Measurements from ENCODE around the gene TTC3. TPM values are rescaled to one million over a fixed set of nuclear protein-coding genes. Genes with fewer than 3 reads are reported as not detected.
A peak's percentile ranks its signal among the peaks of the same experiment; 100 is the strongest.

The TTC3 gene
- total RNA-seq, 3 donors from 2014 or later = 179 to 269 (median 249) TPM

GRCh38 chr21:37166733-37167132, 93.7 kb downstream of the TTC3 start:
- Histone ChIP-seq H3K4me3 (no peak overlapping the region), H3K4me1 (no peaks in the 10 kb centered on the region), H3K36me3 (no peaks in the 10 kb centered on the region), H3K9me3 (no peaks in the 10 kb centered on the region), H3K27me3 (no peaks in the 10 kb centered on the region), H3K27ac (no peak overlapping the region)
- TF ChIP-seq CTCF (IDR thresholded peaks at IDR 0.05) (no peak), POLR2A (IDR thresholded peaks at IDR 0.05) (no peak), POLR2AphosphoS5 (IDR thresholded peaks at IDR 0.05) (no peak)
- DNase-seq (ENCODE audit: low spot score in 2 of 2) = no peak
- intact Hi-C loops (cut with DNase I; ENCODE audit: low total_unique reads) = no loop called here

- no peak overlapping the region for H3K4me3 ChIP-seq
- TF ChIP-seq CTCF (IDR thresholded peaks at IDR 0.05) (no peak), POLR2A (IDR thresholded peaks at IDR 0.05) (no peak), POLR2AphosphoS5 (IDR thresholded peaks at IDR 0.05) (no peak)
- DNase-seq (ENCODE audit: low spot score in 2 of 2) = no peak
- no peaks in the 10 kb centered on the region for H3K9me3 ChIP-seq
- intact Hi-C loops (cut with DNase I; ENCODE audit: low total_unique reads) = no loop called here
- no peaks in the 10 kb centered on the region for H3K4me1 ChIP-seq
- H3K36me3 ChIP-seq = no peaks in the 10 kb centered on the region
- no peak overlapping the region for H3K27ac ChIP-seq
- H3K27me3 ChIP-seq = no peaks in the 10 kb centered on the region
Observed at GRCh38 chr21:37168666-37169065, 95.6 kb downstream of the TTC3 start.

- intact Hi-C loops (cut with DNase I; ENCODE audit: low total_unique reads) = no loop called here
- Histone ChIP-seq H3K9me3 (no peaks in the 10 kb centered on the region), H3K27ac (no peak overlapping the region), H3K4me3 (no peak overlapping the region), H3K36me3 (no peaks in the 10 kb centered on the region), H3K27me3 (no peaks in the 10 kb centered on the region), H3K4me1 (no peaks in the 10 kb centered on the region)
- TF ChIP-seq CTCF (IDR thresholded peaks at IDR 0.05) (no peak), POLR2A (IDR thresholded peaks at IDR 0.05) (no peak), POLR2AphosphoS5 (IDR thresholded peaks at IDR 0.05) (no peak)
- DNase-seq (ENCODE audit: low spot score in 2 of 2) = no peak
Observed at GRCh38 chr21:37172646-37173045, 99.6 kb downstream of the TTC3 start.

GRCh38 chr21:37176716-37177115, 103.7 kb downstream of the TTC3 start:
- H3K27ac ChIP-seq = peak overlapping the region; percentile 21 to 65
- H3K9me3 ChIP-seq = no peaks in the 10 kb centered on the region
- H3K27me3 ChIP-seq = no peaks in the 10 kb centered on the region
- intact Hi-C loops (cut with DNase I; ENCODE audit: low total_unique reads) = no loop called here
- peak in 1 of 2 donors; percentile 49 for DNase-seq (ENCODE audit: low spot score in 2 of 2)
- H3K36me3 ChIP-seq = no peaks in the 10 kb centered on the region
- TF ChIP-seq CTCF (IDR thresholded peaks at IDR 0.05) (no peak), POLR2A (IDR thresholded peaks at IDR 0.05) (no peak), POLR2AphosphoS5 (IDR thresholded peaks at IDR 0.05) (no peak)
- no peak overlapping the region for H3K4me3 ChIP-seq
- no peaks in the 10 kb centered on the region for H3K4me1 ChIP-seq

- H3K4me1 ChIP-seq = no peaks in the 10 kb centered on the region
- H3K9me3 ChIP-seq = no peaks in the 10 kb centered on the region
- TF ChIP-seq CTCF (IDR thresholded peaks at IDR 0.05) = no peak
- no peak for TF ChIP-seq POLR2A (IDR thresholded peaks at IDR 0.05)
- no peak for TF ChIP-seq POLR2AphosphoS5 (IDR thresholded peaks at IDR 0.05)
- H3K36me3 ChIP-seq = no peaks in the 10 kb centered on the region
- H3K27me3 ChIP-seq = no peaks in the 10 kb centered on the region
- no peak overlapping the region for H3K27ac ChIP-seq
- DNase-seq (ENCODE audit: low spot score in 2 of 2) = no peak
- intact Hi-C loops (cut with DNase I; ENCODE audit: low total_unique reads) = no loop called here
- H3K4me3 ChIP-seq = no peak overlapping the region
Observed at GRCh38 chr21:37181059-37181458, 108.0 kb downstream of the TTC3 start.
